ENCODE measurements around the gene HSPA9.

HSPA9 gene

GRCh38 chr5:138575194-138576015 lies at the start of gene HSPA9:
HSPA9 (minus strand) TSS chr5:138575401; CDS start chr5:138575318, 83 bp downstream.
- DNase-seq (ENCODE audit: low spot score) = peak; percentile 97
- TF ChIP-seq CTCF (IDR thresholded peaks at IDR 0.05; ENCODE audit: extremely low read depth, missing control alignments) = no peak

- no peak for TF ChIP-seq CTCF (IDR thresholded peaks at IDR 0.05; ENCODE audit: extremely low read depth, missing control alignments)
- DNase-seq (ENCODE audit: low spot score) = no peak
These were observed 47.9 kb upstream of the HSPA9 start for GRCh38 chr5:138623053-138623452.

DNA sequence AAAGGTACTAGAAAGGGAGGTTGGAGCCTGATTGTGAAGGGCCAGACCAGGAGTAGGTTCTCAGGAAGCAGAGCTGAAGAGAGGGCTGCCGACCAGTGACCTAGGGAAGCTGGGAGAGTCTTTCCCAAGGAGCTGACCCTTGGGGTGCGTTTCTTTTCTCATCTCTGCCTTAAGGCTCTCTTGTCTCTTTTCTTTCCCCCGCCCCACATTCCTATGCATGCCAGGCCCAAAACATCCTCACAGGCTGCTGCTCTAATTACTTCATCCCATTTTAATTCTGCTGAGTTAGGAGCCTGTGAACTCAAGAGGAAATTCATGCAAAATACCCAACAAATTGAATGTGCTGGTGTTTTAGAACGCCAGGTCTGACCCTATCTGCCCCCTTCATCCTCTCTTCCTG lies 46.9 kb upstream of the HSPA9 start:
- no peak for TF ChIP-seq CTCF (IDR thresholded peaks at IDR 0.05; ENCODE audit: extremely low read depth, missing control alignments)
- DNase-seq (ENCODE audit: low spot score) = no peak

GRCh38 chr5:138620663-138621224 lies 45.5 kb upstream of the HSPA9 start:
- DNase-seq (ENCODE audit: low spot score) = no peak
- no peak for TF ChIP-seq CTCF (IDR thresholded peaks at IDR 0.05; ENCODE audit: extremely low read depth, missing control alignments)

GRCh38 chr5:138616508-138616907 lies 41.3 kb upstream of the HSPA9 start:
- TF ChIP-seq CTCF (IDR thresholded peaks at IDR 0.05; ENCODE audit: extremely low read depth, missing control alignments) = no peak
- DNase-seq (ENCODE audit: low spot score) = no peak

GRCh38 chr5:138615461-138615860 lies 40.3 kb upstream of the HSPA9 start:
- no peak for DNase-seq (ENCODE audit: low spot score)
- no peak for TF ChIP-seq CTCF (IDR thresholded peaks at IDR 0.05; ENCODE audit: extremely low read depth, missing control alignments)

DNA sequence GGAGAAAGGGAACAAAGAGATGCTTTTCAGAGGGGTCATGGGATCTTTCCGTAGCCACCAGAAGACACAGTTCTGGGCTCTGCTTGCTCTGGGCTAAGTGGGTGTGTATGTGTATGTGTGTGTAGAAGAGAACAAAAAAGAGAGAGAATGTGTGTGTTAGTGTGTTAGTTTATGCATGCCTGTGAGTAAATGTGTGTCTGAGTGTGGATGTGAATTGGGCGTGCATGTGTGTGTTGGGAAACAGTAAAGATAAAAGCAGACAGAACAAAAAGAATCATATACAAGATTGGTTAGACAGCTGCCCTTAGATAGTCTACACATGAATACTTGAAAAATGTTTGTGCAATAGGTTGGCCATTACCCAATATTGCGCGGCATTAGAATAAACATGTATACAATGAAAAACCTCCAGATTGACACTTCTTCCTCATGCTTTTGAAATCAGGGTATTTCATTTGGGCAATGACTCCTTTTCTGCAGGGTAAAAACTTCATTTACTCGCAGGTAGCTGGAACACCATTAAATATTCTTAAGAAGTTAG lies 36.5 kb upstream of the HSPA9 start:
- no peak for DNase-seq (ENCODE audit: low spot score)
- no peak for TF ChIP-seq CTCF (IDR thresholded peaks at IDR 0.05; ENCODE audit: extremely low read depth, missing control alignments)

All from GM20000 (cell line).